OCI-LY1 (cell line): Measurements from ENCODE around the gene CIB4.

Experiments
- CTCF ChIP-seq: fragments of 200-600 bp; sonication (generic), shearing (Covaris generic); IDR thresholded peaks from 2 replicates; pipeline ENCODE4 v1.5.1; 2017; ENCODE audit warnings: mild to moderate bottlenecking, antibody characterized with exemption, low read length, moderate library complexity, mixed read lengths
- EZH2 ChIP-seq: fragments of 200-600 bp; sonication (generic), shearing (Covaris generic); IDR thresholded peaks from 2 replicates; pipeline ENCODE4 v1.8.0; 2017; ENCODE audit warnings: borderline replicate concordance, mixed run types, mild to moderate bottlenecking, antibody characterized with exemption, low read length, moderate library complexity, mixed read lengths

DNA sequence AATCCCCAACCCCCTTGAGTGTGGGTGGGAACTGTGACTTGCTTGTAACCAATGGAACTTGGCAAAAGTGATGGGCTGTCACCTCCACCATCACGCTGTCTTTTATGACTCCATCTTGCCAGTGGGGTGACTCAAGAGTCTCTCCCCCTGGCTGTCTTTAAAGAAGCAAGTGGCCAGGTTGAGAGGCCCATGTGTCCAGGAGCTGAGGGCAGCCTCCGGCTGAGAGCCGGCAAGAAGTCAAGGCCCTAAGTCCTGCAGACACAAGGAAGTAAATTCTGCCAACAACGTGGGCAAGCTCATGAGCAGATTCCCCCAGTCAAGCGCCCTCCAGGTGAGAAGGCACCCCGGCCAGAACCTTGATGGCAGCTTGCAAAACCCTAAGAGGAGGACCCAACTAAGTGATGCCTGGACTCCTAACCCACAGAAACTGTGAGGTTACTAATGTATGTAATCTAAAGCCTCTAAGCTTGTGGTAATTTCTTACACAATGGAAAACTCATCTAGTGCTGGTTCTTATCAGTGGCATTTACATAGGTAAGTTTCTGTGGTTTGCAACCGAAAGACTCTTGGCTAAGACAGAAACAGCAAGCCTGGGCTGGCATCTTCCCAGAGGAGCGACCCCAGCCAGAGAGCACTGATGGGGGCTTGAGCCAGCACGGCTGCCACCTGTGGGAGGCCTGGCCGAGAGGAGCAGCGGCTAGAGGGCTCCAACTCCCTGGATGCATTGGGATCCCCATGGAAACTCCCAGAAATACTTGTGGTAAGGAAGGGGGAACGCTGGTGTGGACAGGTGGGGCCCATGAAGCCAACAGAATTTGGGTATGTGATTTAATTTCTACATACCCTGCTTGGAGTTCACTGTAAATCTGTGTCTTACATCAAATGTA is 49.3 kb downstream of the CIB4 start:
- no peak for TF ChIP-seq EZH2
- no peak for TF ChIP-seq CTCF
